ENCODE measurements around the gene BAZ2B. TPM values are rescaled to one million over a fixed set of nuclear protein-coding genes. Genes with fewer than 3 reads are reported as not detected.

The BAZ2B gene
- total and polyA plus RNA-seq, 2 of the 13 experiments (the other 11 are each of a cell fraction or from before 2014, with no cell fraction given): 14.0 to 15.1 TPM

GRCh38 chr2:159605441-159606178 lies 10.7 kb downstream of the BAZ2B start (continued):
- no peak for TF ChIP-seq MED8 (CRISPR knock-in tag; IDR thresholded peaks at IDR 0.05; ENCODE audit: insufficient replicate concordance)
- TF ChIP-seq ZNF713 (CRISPR knock-in tag; IDR thresholded peaks at IDR 0.05): no peak
- TF ChIP-seq LRRFIP1 (CRISPR knock-in tag; conservative IDR thresholded peaks at IDR 0.05): no peak
- TF ChIP-seq ZNF749 (CRISPR knock-in tag; IDR thresholded peaks at IDR 0.05; ENCODE audit: borderline replicate concordance): no peak
- TF ChIP-seq ZNF235 (CRISPR knock-in tag; IDR thresholded peaks at IDR 0.05; ENCODE audit: borderline replicate concordance): no peak
- TF ChIP-seq YEATS2 (CRISPR knock-in tag; IDR thresholded peaks at IDR 0.05; ENCODE audit: borderline replicate concordance): no peak
- TF ChIP-seq ZNF33B (CRISPR knock-in tag; IDR thresholded peaks at IDR 0.05): no peak
- TF ChIP-seq ZNF468 (CRISPR knock-in tag; IDR thresholded peaks at IDR 0.05): no peak
- TF ChIP-seq AHDC1 (CRISPR knock-in tag; IDR thresholded peaks at IDR 0.05; ENCODE audit: borderline replicate concordance): peak; percentile 57; the same call in 1 of the 2 replicates
- TF ChIP-seq PAX8 (CRISPR knock-in tag; IDR thresholded peaks at IDR 0.05; ENCODE audit: borderline replicate concordance): no peak
- TF ChIP-seq JARID2 (CRISPR knock-in tag; IDR thresholded peaks at IDR 0.05; ENCODE audit: insufficient replicate concordance): no peak
- TF ChIP-seq ZMYM3 (CRISPR knock-in tag; IDR thresholded peaks at IDR 0.05): no peak
- TF ChIP-seq ZSCAN20 (CRISPR knock-in tag; IDR thresholded peaks at IDR 0.05; ENCODE audit: borderline replicate concordance): no peak
- TF ChIP-seq E2F2 (CRISPR knock-in tag; IDR thresholded peaks at IDR 0.05; ENCODE audit: borderline replicate concordance): no peak
- TF ChIP-seq CBX1 (IDR thresholded peaks at IDR 0.05; ENCODE audit: low read depth): no peak
- TF ChIP-seq E2F5 (CRISPR knock-in tag; conservative IDR thresholded peaks at IDR 0.05): no peak
- TF ChIP-seq ELF3 (CRISPR knock-in tag; IDR thresholded peaks at IDR 0.05): peak; percentile 25; the same call in 1 of the 2 replicates
- TF ChIP-seq ZNF572 (CRISPR knock-in tag; IDR thresholded peaks at IDR 0.05): no peak
- no peak for TF ChIP-seq MLX (CRISPR knock-in tag; IDR thresholded peaks at IDR 0.05)
